Measurements from ENCODE around the gene ZNF423.

- TF ChIP-seq GATA2 (IDR thresholded peaks at IDR 0.05; ENCODE audit: low read depth, low read length) (no peak), GATA3 (IDR thresholded peaks at IDR 0.05; ENCODE audit: low read depth, low read length) (no peak)
These were observed 327.0 kb downstream of the ZNF423 start for GRCh38 chr16:49528866-49529288.

Measured in SH-SY5Y (cell line).